Measurements from ENCODE around the gene DIAPH2. TPM values are rescaled to one million over a fixed set of nuclear protein-coding genes. Genes with fewer than 3 reads are reported as not detected.
"Not testable (repeated sequence)": the region's sequence is repeated elsewhere in the genome, so short reads cannot be mapped to it uniquely, and the experiment has no call there.

Gene DIAPH2
- total and polyA plus RNA-seq, 4 donors, result 7.2 to 57.6 (median 15.5) TPM

DNA sequence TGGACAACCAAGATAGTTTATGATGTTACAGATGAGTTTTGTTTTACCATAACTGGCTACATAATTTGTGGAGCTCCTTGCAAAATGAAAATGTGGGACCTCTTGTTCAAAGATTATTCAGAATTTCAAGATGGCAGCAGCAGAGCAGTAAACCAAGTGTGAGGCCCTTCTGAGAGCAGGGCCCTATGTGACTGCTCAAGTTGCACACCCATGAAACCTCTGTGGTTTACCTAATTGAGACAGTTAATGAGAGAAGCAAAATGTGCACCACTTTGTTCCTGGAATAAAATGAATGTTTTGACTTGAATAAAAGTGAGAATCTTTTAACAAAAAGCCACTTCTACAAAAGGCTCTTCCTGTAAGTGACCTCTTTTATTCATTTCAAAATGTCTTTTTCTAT is 718.3 kb downstream of the DIAPH2 start:
- DNase-seq (no peak), ATAC-seq (ENCODE audit: insufficient read depth, low FRiP score) (no peak)
- no peaks in the 10 kb centered on the region for H3K36me3 ChIP-seq (ENCODE audit: control insufficient read depth in 4 of 4, insufficient read depth in 4 of 4, low read length in 4 of 4)
- H3K9me3 ChIP-seq (ENCODE audit: control insufficient read depth in 4 of 4, insufficient read depth in 3 of 4, low read length in 3 of 4), result no peaks in the 10 kb centered on the region
- no peak overlapping the region for H3K9ac ChIP-seq (ENCODE audit: insufficient read depth in 1 of 2, low read length in 2 of 2)
- H3K4me3 ChIP-seq, result no peak overlapping the region
- H3K27me3 ChIP-seq (ENCODE audit: control insufficient read depth in 3 of 3, insufficient read depth in 3 of 3, low read length in 2 of 3), result peaks cover 0 to 17% (median 7%) of the 10 kb centered on the region in 3 donors
- no peaks in the 10 kb centered on the region for H3K4me1 ChIP-seq (ENCODE audit: control insufficient read depth in 5 of 5, insufficient read depth in 5 of 5, low read length in 5 of 5)
- TF ChIP-seq, protein P1, sequence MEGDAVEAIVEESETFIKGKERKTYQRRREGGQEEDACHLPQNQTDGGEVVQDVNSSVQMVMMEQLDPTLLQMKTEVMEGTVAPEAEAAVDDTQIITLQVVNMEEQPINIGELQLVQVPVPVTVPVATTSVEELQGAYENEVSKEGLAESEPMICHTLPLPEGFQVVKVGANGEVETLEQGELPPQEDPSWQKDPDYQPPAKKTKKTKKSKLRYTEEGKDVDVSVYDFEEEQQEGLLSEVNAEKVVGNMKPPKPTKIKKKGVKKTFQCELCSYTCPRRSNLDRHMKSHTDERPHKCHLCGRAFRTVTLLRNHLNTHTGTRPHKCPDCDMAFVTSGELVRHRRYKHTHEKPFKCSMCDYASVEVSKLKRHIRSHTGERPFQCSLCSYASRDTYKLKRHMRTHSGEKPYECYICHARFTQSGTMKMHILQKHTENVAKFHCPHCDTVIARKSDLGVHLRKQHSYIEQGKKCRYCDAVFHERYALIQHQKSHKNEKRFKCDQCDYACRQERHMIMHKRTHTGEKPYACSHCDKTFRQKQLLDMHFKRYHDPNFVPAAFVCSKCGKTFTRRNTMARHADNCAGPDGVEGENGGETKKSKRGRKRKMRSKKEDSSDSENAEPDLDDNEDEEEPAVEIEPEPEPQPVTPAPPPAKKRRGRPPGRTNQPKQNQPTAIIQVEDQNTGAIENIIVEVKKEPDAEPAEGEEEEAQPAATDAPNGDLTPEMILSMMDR (IDR thresholded peaks at IDR 0.05; ENCODE audit: control extremely low read depth, extremely low read depth), result no peak
- no peak overlapping the region for H3K27ac ChIP-seq (ENCODE audit: low read depth in 1 of 2, low read length in 1 of 2)

DNA sequence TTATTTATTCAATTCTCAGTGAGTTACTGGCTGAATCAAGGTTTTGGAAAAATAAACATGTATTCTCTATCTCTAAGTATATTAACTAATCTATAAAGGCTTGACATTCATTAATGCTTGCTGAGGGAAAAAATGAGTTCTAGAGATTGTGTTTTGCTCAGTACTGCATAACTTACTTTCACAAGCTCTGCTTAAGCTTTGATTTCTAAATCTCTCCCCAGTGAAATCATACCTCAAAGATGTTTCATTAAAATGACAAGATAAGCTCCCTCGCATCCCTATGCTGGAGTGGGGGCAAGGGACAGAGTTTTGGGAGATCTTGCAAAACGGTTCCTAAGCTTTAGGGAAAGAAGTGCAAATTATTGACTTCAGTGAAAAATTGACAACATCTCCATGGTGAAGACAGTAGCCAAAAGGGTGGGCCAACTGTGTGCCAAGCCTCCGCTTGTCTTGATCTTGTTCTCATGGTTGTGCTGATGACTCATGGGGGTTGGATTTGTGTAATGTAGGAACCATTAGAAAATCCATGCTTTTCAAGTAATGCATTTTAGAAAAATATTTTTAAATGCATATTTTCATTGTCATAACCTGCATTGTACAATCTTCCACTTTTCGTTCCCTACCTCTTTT is 720.5 kb downstream of the DIAPH2 start:
- H3K36me3 ChIP-seq (ENCODE audit: control insufficient read depth in 4 of 4, insufficient read depth in 4 of 4, low read length in 4 of 4), result no peaks in the 10 kb centered on the region
- H3K27ac ChIP-seq (ENCODE audit: low read depth in 1 of 2, low read length in 1 of 2), result no peak overlapping the region
- ATAC-seq (ENCODE audit: insufficient read depth, low FRiP score) (no peak), DNase-seq (no peak)
- TF ChIP-seq, protein P1 (IDR thresholded peaks at IDR 0.05; ENCODE audit: control extremely low read depth, extremely low read depth), result no peak
- no peak overlapping the region for H3K9ac ChIP-seq (ENCODE audit: insufficient read depth in 1 of 2, low read length in 2 of 2)
- H3K4me3 ChIP-seq, result no peak overlapping the region
- peaks cover 0 to 8% (median 0%) of the 10 kb centered on the region in 4 donors for H3K9me3 ChIP-seq (ENCODE audit: control insufficient read depth in 4 of 4, insufficient read depth in 3 of 4, low read length in 3 of 4)
- H3K4me1 ChIP-seq (ENCODE audit: control insufficient read depth in 5 of 5, insufficient read depth in 5 of 5, low read length in 5 of 5), result no peaks in the 10 kb centered on the region
- H3K27me3 ChIP-seq (ENCODE audit: control insufficient read depth in 3 of 3, insufficient read depth in 3 of 3, low read length in 2 of 3), result peaks cover 0 to 17% (median 7%) of the 10 kb centered on the region in 3 donors
- 92 to 97% methylated on average over 4 of the region's 4 CpGs for WGBS, 2 donors

DNA sequence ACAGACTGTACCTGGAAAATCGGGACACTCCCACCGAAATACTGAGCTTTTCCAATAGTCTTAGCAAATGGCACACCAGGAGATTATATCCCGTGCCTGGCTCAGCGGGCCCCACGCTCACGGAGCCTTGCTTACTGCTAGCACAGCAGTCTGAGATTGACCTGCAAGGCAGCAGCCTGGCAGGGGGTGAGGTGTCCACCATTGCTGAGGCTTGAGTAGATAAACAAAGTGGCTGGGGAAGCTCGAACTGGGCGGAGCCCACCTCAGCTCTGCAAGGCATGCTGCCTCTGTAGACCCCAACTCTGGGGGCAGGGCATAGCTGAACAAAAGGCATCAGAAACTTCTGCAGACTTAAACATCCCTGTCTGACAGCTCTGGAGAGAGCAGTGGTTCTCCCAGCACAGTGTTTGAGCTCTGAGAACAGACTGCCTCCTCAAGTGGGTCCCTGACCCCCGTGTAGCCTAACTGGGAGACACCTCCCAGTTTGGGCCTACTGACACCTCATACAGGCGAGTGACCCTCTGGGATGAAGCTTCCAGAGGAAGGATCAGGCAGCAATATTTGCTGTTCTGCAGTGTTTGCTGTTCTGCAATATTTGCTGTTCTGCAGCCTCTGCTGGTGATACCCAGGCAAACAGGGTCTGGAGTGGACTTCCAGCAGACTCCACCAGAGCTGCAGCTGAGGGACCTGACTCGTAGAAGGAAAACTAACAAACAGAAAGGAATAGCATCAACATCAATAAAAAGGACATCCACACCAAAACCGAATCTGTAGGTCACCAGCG is 725.2 kb downstream of the DIAPH2 start:
- H3K9me3 ChIP-seq (ENCODE audit: control insufficient read depth in 4 of 4, insufficient read depth in 3 of 4, low read length in 3 of 4); H3K4me3 ChIP-seq; H3K9ac ChIP-seq (ENCODE audit: insufficient read depth in 1 of 2, low read length in 2 of 2); ATAC-seq (ENCODE audit: insufficient read depth, low FRiP score); H3K36me3 ChIP-seq (ENCODE audit: control insufficient read depth in 4 of 4, insufficient read depth in 4 of 4, low read length in 4 of 4); DNase-seq; H3K4me1 ChIP-seq (ENCODE audit: control insufficient read depth in 5 of 5, insufficient read depth in 5 of 5, low read length in 5 of 5); H3K27me3 ChIP-seq (ENCODE audit: control insufficient read depth in 3 of 3, insufficient read depth in 3 of 3, low read length in 2 of 3); H3K27ac ChIP-seq (ENCODE audit: low read depth in 1 of 2, low read length in 1 of 2): not testable (repeated sequence)
- WGBS, 2 donors, result 94 to 100% methylated on average over 13 of the region's 13 CpGs

- no peak for DNase-seq
- H3K27me3 ChIP-seq (ENCODE audit: control insufficient read depth in 3 of 3, insufficient read depth in 3 of 3, low read length in 2 of 3), result peaks cover 0 to 5% (median 3%) of the 10 kb centered on the region in 3 donors
- no peak overlapping the region for H3K4me3 ChIP-seq
- WGBS, 2 donors, result 88 to 100% methylated on average over 1 of the region's 1 CpG
- TF ChIP-seq, protein P1 (IDR thresholded peaks at IDR 0.05; ENCODE audit: control extremely low read depth, extremely low read depth), result no peak
- H3K36me3 ChIP-seq (ENCODE audit: control insufficient read depth in 4 of 4, insufficient read depth in 4 of 4, low read length in 4 of 4), result no peaks in the 10 kb centered on the region
- H3K4me1 ChIP-seq (ENCODE audit: control insufficient read depth in 5 of 5, insufficient read depth in 5 of 5, low read length in 5 of 5), result no peaks in the 10 kb centered on the region
- peaks cover 0 to 3% (median 0%) of the 10 kb centered on the region in 4 donors for H3K9me3 ChIP-seq (ENCODE audit: control insufficient read depth in 4 of 4, insufficient read depth in 3 of 4, low read length in 3 of 4)
- no peak overlapping the region for H3K27ac ChIP-seq (ENCODE audit: low read depth in 1 of 2, low read length in 1 of 2)
- no peak overlapping the region for H3K9ac ChIP-seq (ENCODE audit: insufficient read depth in 1 of 2, low read length in 2 of 2)
- ATAC-seq (ENCODE audit: insufficient read depth, low FRiP score), result no peak
These were observed 731.8 kb downstream of the DIAPH2 start for GRCh38 chrX:97416461-97416860.
